GM12872 (cell line): Measurements from ENCODE around the gene ZMYND15.

ENCODE experiments used
- CTCF ChIP-seq: IDR thresholded peaks from 3 replicates; pipeline ENCODE4 v1.5.1; 2011; ENCODE audit warnings: low read depth, mild to moderate bottlenecking, low read length, moderate library complexity; ENCODE audit not compliant: insufficient read depth

ZMYND15 gene

DNA sequence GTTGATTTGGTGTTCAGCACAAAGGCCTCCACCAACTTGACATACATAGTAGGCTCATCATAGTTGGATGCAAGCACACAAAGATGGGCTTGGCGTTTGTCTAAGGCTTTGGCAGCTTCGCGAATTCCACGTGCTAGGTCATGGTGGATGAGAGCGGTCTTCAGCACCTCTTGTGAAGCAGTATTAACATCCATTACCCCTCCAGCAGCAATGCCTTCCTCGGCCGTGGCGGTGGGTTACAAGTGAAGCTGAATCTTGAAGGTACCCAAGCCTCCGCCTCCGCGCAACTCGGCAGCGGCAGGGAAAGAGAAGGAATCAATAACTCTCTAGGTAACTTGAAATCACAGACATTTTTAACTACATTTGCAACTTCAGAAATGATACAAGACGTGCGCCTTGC is 34.6 kb upstream of the ZMYND15 start:
- TF ChIP-seq CTCF: no peak

DNA sequence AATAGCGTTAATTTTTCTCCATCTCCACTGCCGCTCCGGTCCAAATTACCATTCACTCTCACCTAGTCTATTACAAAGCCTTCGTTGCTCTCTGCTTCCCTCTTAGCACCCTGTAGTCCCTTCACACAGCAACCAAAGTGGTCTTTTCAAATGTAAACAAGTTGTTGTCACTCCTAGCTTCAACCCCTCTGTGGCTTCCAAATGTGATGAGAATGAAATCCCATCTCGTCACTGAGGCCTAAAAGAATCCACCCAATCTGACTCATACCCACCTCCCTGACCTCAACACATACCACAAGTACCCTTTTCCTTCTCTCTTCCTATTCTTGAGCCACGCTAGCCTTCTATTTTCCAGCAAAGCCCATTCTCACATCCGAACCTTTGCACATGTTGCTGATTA is 33.5 kb upstream of the ZMYND15 start:
- TF ChIP-seq CTCF: no peak

DNA sequence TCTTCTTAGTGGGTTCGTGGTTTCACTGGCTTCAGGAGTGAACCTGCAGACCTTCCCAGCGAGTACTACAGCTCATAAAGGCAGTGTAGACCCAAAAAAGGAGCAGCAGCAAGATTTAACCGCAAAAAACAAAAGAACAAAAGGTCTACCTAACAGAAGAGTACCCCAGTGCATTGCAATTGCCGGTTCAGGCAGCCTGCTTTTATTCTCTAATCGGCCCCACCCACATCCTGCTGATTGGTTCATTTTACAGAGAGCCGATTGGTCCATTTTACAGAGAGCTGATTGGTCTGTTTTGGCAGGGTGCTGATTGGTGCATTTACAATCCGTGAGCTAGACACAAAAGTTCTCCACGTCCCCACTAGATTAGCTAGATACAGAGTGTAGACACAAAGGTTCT is 31.2 kb upstream of the ZMYND15 start:
- TF ChIP-seq CTCF: no peak

DNA sequence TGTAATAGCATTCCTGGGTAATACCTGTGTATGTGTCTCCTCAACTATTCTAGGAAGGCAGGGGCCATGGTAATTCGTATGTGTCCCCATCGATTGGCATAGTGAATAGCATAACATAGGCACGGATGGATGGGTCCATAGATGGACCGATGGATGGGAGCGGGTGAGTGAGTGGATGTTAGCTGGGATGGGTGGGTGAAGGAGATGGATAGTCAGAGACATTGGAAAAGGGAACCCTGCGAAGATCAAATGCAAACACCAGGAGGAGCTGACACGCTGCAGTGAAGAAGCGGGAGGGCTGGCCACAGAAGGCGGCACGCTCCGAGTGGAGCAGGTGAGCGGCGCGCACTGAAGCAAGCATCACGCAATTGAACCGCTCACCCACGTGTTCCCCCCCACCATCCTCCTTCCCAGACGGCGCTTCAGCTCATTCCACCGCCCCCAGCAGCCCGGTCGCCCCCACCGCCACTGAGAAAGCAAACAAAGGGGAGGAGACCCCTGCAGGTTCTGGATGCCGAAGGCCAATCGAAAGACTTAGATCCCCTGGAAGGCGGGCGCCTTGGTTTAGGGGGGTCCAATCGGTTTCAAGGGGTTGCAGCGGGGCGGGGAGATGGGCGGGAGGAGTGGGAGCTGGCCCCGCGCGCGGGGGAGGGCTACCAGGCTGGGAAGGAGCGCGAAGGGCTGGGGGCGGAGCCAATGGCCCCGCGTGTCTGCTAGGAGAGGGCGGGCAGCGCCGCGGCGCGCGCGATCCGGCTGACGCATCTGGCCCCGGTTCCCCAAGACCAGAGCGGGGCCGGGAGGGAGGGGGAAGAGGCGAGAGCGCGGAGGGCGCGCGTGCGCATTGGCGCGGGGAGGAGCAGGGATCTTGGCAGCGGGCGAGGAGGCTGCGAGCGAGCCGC is 29.6 kb upstream of the ZMYND15 start, which contains the start of gene ARRB2:
Gene ARRB2, plus strand, starts transcription at position 839 of the 899 bp plus-strand sequence. CDS start 90 bp downstream, outside the sequence.
- peak; percentile 77 for TF ChIP-seq CTCF

- no peak for TF ChIP-seq CTCF
Observed at GRCh38 chr17:4710693-4711634, 28.7 kb upstream of the ZMYND15 start.

DNA sequence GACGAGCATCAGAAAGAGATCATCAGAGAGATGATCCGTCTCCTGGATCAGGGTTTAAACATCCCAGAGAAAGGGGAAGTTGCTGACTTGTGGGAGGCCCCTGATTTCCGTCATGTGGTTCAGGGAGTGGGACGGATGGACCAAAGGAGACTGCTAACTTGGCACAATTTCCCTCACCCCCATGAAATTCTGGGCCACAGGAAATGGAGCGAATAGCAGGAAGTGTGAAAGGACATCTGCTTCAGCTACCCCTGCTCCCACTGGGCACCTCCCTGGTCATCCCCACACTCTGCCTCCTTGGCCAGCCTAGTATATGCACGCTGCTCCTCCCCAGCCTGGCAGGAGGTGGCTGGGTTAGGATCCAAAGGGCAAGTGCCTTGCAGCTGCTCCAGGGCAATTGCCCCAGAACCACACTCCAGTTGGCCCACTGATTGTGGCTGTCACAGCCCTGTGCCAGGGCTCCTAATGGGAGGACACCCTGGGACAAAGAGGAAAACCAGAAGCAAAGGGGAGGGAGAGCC is 27.9 kb upstream of the ZMYND15 start:
- no peak for TF ChIP-seq CTCF

DNA sequence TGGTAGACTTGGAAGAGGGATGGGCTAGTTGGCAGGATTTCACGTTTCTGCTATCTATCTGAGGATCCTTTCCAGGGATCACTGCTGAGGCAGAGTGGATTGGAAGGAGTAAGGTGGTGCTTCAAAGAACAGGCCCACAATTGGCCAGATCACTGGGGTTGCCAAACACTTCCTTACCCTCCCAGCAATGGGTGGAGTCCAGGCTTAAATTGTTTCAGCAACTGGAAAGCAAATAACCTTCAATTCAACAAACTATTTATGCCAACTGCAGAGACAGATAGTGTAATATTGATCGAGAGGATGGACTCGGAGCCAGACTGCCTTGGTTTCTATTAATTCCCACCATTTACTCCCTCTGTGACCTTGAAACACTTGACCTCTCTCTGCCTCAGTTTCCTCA is 27.1 kb upstream of the ZMYND15 start:
- no peak for TF ChIP-seq CTCF
